ENCODE data around the gene CLCN4.

The CLCN4 gene

DNA sequence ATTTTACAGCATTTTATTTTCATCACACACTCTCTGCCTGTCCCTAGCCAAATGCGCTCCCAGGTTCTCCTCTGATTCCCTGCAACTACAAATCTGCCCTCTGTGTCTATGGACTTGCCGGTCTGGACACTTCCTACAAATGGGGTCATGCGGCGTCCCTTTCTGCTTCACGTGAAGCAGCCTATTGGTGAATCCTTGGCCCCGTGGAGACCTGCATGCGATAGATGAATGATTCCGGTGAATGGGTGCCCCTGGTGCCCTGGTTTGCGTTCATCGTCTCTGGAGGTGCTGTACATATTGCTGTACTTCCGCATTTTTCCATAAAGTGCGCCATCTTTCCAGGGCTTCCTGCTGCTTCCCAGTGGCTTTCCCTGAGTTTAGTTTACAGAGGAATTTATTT lies 27.5 kb upstream of the CLCN4 start:
- DNase-seq (ENCODE audit: low read depth, low spot score) = no peak

DNA sequence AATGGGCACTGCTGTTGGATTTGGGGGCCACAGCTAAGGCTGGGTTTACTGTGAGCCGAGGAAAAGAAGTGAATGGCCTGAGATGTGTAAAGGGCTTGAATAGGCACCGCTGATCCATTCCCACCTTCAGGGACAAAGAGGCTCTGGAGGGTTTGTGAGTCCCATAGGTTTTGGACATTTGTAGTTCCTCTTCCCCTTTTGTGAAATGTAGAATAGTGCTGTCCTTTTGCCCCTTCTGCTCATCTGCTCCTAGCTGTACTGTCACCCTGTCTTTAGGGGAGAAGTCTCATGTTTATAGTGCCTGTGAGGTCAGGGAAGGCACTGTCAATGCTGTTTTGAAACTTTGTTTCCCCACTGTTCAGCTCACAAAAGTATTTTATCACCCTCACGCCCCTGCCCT lies 26.4 kb upstream of the CLCN4 start:
- DNase-seq (ENCODE audit: low read depth, low spot score) = no peak

DNA sequence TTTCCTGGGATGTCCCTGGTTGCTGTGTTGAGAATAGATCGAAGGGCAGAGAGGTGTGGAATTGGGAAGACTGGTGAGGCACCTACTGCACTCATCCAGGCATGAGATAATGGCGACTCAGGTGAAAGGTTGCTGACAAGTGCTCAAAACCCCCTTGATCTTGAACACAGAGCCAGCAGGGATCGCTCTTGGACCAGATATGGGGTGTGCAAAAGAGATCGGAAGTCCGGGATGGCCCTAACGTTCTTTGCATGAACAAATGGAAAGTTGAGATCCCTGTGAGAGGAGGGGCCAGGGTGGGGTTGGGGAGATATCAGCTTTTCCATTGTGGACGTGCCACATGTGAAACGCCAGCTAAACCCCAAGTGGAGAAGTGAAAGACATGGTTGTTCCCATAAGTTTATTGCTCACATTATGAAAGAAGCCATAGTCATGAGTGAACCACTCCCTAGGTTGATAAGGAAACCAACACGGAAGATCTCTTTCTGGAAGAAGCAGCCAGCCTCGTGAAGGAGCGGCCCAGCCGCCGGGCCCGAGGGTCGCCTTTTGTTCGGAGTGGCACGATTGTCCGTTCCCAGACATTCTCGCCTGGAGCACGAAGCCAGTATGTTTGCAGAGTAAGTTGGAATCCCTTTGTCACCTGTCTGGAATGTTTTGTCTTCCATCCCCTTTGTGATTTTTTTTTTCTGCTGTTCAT lies 22.6 kb upstream of the CLCN4 start:
- DNase-seq (ENCODE audit: low read depth, low spot score) = no peak

DNA sequence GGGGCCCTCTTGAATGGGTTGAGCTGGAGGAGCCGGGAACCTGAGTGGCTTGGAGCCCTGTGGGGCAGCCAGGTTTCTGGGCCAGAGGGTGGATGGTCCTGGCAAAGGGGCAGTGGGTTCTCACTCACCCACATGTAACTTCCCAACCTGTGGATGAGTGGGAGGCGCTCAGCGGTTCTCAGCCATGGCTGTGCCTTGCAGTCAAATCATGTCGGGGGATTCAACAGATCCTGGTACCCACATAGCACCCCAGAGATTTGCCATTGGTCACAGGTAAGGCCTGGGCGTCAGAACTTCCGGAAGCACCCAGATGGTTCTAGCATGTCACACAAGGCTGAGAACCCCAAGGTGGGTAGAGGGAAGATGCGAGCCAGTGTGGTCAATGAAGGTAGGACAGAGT lies 21.9 kb upstream of the CLCN4 start:
- DNase-seq (ENCODE audit: low read depth, low spot score) = no peak

DNA sequence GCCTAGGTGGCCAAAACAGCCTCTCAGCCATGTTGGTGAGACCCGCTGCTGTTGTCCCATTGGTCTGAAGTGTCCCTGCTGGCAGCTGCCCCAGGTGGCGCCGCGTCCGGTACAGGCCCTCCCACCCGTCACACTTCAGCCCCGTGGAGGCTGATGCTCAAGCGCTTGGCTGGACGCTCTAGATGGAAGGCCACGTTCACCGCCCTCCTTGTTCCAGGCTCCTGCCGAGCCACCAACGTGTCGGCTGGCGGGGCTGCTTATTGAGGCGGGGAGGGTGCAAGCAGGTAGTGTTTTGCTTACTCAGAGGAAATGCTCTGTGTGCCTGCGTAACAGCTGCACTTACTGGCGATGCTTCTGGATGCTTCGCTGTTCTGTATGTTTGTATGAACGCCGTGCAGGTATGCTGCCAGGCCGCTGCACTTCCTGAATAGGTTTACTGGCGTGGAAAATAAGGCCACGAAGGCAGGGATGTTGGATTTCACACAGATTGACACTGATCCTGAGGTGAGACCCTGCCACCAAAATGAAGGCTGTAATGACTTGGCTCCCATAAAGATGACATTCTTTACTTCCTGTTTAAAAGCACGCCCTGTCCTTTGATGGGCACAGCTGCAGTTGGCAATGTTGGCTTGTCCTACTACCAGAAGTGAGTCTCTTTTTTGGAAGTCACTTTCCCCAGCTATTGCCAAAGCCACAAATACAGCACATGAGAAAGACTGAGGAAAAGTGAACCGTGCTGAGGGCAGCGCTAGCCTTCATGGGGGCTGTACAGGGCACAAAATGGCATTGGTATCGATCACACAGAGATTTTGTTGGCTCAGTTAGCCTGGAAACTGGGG lies 21.0 kb upstream of the CLCN4 start:
- no peak for DNase-seq (ENCODE audit: low read depth, low spot score)

DNA sequence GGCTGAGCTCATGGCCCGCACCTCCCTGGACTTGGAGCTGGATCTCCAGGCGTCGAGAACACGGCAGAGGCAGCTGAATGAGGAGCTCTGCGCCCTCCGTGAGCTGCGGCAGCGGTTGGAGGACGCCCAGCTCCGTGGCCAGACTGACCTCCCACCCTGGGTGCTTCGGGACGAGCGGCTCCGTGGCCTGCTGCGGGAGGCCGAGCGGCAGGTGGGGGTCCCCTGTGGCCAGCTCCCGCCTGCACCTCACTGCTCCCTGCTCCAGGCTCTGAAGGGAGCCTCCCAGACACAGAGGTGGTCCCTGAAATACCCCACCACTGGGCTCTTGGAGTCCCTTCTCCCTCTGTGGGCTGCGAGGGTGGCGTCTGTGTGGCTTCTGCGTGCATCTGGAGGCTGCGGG lies 18.0 kb upstream of the CLCN4 start:
- no peak for DNase-seq (ENCODE audit: low read depth, low spot score)

DNA sequence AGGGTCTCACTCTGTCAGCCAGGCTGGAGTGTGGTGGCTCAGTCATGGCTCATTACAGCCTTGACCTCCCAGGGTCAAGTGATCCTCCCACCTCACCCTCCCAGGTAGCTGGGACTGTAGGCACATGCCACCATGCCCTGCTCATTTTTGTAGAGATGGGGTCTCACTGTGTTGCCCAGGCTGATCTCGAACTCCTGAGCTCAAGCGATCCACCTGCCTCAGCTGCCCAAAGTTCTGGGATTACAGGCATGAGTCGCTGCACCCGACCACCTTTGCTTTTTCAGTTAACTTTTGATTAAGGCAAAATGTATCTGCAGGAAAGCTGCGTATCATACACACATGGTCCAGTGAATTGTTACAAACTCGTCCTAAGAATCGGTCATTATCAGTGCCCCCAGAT lies 16.5 kb upstream of the CLCN4 start:
- DNase-seq (ENCODE audit: low read depth, low spot score) = no peak

DNA sequence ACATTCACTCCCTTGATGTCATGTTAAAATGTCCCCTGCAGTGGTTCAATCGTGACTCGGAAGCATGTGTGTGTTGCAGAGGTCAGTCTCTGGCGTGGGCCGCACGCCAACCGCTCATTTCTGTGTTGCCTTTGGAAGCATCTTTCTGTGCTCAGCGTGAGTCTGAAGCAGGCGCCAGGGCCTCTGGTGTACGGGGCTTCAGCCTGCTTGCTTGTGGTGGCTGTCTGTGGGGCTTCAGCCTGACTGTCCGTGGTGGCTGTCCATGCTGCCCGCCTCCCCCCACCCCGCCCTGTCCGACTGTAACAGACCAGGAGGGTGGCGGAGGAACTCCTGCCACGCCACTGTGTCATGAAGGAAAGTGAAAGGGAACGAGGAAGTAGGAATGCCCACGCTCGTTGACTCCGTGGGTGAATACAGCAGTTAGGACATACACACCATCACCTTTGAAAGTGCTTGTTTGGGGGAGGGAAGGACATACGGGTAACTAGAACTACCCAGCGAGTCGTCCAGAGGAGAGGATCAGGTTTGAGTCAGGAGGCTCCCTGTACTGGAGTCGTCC lies 14.7 kb upstream of the CLCN4 start:
- no peak for DNase-seq (ENCODE audit: low read depth, low spot score)

DNA sequence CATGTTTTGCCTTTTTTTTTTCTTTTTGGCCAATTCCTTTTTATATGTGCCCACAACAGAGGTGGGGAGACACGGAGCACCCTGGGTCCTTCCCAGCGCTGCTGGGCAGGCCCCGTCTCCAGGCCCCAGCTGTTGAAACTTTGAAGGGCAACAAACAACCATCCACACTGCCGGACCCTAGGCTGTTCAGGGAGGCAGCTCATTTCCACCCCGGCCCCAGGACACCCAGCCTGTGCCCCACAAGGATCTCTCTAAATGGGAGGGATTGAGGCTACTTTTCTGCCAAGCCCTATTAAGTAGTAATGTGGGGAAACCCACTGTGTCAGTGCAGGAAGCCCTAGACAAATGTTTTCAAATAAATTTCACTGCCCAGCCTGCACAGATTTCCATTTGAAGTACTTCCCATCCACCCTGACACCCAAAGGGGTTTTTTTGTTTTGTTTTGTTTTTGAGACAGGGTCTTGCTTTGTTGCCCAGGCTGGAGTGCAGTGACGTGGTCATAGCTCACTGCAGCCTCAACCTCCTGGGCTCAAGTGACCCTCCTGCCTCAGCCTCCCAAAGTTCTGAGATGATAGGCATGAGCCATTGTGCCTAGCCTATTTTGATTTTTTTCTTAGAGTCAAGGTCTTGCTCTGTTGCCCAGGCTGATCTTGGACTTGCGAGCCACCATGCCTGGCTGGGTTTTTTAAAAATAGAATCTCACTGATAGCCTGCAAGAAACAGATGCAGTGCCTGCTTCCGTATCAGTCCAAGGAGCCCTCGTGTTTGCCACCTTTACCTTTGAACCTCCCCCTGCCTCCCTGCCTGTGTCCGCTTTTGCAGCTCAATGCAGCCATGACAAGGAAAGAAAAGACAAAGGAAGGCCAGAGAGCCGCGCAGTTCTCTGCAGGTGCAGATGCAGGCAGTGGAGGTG lies 13.4 kb upstream of the CLCN4 start:
- no peak for DNase-seq (ENCODE audit: low read depth, low spot score)

DNA sequence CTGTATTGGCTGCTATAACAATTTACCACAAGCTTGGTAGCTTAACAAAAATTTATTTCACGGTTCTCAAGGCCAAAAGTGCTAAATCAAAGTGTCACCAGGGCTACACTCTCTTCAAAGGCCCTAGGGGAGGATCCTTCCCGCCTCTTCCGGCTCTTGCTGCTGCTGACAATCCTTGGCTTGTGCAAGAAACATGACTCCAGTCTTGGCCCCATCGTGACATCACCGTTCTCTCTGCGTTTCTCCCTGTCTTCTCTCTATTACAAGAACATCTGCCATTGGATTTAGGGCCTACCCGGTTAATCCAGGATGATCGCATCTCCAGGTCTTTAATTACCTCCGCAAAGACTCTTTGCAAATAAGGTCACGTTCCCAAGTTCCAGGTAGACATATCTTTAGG lies 10.4 kb upstream of the CLCN4 start:
- DNase-seq (ENCODE audit: low read depth, low spot score) = no peak

DNA sequence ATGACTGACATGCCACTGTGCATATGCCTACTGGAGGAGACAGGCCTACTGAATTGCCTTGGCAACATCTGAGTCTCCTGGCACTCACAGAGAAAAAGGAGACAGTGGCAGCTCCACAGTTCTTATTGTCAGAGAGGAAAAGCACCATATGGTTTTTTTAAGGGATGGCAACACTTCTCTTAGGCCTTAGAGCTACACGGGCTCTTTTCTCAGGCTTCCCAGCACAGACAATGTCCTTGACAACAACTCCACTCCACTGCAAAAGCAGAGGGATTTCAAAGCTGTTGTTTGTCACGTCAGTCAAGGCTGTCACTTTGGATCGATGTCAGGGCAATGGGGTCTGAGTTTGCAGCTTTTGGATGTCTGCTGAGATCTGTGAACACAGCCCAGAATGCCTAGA lies 4.7 kb upstream of the CLCN4 start:
- no peak for DNase-seq (ENCODE audit: low read depth, low spot score)

DNA sequence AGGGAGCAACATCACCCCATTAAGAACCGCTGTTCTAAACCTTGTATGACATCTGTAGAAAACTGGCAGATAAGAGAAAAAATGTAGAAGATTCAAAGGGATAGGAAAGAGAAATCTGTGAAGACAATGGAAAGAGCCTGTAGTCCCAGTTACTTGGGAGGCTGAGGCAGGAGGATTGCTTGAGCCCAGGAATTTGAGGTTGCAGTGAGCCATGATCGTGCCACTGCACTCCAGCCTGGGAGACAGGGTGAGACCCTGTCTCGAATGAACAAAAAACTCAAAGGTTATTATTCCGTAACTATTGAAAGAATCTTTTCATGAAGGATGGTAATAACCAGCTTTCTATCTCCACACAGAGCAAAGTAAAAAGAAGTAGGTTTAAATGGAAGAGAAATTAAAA lies 1.6 kb upstream of the CLCN4 start:
- DNase-seq (ENCODE audit: low read depth, low spot score) = no peak

DNA sequence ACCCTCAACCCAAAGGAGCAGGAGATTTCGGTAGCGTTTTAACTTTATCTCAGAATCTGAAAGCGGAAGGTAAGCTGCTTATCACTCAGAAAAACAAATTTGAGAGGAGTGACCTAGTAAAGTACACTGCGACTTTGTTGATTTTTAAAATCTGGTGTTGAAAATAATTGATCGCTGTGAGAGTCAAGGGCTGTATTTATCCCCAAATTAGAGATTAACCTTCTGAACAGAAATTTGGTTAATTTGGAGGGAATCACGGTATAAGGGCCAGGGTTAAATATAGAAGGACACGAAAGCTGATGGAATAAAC lies 212 bp downstream of the CLCN4 start:
- DNase-seq (ENCODE audit: low read depth, low spot score) = no peak

DNA sequence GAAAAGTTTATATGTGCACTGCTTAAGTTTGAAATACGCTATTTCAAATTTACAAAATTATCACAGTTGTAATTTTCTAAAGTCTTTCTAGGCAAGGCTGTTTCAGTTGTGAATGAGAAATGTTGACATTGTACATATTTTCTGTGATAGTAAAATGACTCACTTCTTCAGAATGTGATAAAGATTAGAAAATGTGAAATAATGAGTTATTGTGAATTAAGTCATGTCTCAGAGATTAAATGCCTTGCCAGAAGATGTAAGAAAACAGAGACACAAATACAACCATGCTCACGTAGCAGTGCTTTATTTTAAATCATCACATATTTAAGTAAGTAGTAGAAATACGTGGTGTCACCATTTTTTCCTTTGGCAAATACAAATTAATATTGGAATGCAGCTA lies 768 bp downstream of the CLCN4 start:
- no peak for DNase-seq (ENCODE audit: low read depth, low spot score)

DNA sequence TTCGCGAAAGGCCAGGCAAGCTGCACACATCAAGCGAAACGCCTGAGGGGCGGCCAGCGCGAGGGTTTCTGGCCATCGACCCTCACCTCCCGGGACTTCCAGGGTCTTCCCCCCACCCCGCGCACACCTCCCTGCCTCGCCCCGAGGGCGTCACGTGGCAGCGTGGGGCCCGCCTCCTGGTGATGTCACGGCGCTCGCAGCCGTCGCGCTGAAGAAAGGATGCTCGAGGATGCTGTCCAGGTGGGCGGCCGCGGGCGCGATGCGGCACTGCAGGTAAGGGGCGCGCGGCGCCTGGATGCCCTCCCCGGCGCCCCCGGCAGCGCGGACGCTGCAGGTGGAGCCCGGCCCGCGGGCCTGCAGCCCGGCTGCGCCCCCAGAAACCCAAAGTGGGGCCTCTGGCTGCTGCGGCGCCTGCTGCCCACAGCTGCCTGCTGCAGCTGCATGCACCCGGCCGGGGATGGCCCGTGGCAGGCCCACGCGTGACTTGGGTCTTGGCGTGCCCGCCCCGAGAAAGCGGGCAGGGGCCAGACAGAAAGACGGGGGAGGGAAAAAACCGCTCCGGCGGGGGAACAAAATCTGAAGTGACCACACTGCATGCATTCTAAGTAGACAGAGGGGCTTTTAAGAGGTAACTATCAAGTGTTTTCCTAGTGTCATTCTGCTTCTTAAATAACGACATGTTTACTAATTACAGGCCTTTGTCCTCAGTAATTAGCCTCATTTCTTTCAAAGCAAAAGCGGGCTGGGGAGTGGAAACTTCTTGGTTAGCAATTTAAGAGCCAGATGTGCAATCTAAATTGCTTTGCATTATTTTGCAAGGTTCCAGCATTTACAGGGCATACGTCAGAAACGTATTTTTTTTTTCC lies 1.7 kb downstream of the CLCN4 start:
- no peak for DNase-seq (ENCODE audit: low read depth, low spot score)

DNA sequence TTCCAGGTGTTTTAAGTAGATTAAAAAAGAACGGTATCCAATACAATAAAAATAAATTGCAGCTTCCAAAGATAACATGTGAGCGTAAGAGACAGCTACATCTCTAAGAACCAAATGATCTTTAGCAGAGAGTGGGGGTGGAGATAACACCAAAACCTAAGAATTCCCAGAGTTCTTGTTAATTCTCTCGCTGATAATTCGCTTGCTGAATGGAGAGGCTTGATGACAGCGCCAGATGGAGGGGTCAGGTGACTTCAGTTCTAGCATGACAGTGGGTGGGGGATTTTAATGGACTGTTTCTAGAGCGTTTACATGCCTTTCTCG lies 2.3 kb downstream of the CLCN4 start:
- no peak for DNase-seq (ENCODE audit: low read depth, low spot score)

DNA sequence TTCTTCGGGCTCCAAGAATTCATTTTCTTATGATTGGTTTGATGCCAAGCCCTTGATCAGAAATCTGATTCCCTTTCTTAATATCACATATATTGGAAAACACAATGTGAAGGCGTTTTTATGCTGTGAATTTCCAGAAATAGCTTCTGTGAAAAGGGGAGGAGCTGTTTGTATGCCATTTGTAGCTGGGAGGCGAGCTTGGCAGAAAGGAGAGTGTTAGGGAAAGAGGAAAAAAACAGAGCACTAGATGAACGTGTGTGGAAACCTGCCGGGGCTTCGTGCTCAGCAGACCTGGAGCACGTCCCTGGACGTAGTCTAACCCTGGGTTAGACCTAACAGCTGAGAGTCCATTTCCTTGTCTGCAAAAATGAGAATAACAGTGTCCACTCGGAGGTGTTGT lies 3.4 kb downstream of the CLCN4 start:
- no peak for DNase-seq (ENCODE audit: low read depth, low spot score)

DNA sequence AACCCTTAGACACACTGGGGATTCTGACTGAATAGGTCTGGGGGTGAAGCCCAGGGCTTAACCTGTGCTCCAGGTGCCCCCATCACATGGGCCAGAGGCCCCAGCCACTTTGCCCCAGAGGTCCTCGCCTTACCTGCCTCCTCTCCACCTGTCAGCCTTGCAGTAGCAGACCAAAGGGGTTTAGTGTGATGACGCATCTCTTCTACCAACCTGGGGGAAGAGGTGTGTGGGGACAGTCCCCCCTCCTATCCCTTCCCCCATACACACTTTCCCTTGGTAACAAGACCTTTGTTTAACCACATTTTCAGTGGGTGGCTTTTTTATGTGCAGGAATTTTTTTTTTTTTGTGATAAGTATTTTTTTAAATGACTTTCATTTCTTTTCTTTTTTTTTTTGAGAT lies 6.3 kb downstream of the CLCN4 start:
- no peak for DNase-seq (ENCODE audit: low read depth, low spot score)

DNA sequence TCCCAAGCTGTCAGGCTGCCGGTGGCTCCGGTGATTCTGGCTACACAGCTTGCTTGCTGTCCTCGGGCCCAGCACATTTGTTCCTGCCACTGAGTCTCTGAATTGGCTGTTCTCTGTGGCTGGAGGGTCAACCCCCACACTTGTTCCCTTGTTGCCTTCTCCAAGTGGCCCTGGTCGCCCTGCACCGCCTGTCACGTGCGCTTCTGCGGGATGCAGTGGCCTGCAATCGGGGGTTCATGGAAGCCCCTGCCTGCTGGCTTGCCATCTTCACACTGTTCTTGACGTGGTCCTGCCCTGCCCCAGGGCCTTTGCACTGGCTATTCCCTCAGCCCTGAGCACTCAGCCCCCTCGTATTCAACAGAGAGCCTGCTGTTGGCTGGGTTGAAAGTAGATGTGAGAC lies 8.1 kb downstream of the CLCN4 start:
- DNase-seq (ENCODE audit: low read depth, low spot score) = no peak

DNA sequence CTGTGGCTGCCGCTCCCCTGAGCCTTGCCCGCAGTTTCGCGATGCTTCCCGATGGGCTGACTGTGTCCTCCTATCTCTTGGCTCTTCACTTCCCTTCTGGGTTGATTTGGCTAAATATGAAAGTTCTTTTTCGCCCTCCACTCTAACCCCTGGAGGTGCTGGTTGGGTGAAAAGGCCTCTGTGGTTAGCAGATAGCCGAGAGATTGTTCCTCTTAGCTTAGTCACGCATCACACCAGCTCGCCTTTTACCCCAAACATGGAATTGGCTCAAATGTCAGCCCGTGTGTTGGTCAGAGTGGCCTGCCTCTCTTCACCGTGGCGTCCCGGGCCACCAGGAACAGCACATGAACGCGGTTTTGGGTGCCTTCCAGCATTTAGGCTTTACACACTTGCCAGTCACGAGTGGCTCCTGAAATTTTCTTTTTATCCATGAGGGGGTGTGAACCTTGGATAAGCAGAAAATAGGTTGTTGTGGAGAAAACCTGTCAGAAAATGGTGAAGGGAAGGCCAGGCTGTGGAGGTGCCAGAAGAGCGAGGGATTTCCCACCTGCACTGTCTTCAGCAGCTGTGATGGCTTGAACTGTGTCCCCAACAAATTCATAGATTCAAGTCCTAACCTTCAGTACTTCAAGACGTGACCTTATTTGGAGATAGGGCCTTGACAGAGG lies 8.9 kb downstream of the CLCN4 start:
- DNase-seq (ENCODE audit: low read depth, low spot score) = no peak

DNA sequence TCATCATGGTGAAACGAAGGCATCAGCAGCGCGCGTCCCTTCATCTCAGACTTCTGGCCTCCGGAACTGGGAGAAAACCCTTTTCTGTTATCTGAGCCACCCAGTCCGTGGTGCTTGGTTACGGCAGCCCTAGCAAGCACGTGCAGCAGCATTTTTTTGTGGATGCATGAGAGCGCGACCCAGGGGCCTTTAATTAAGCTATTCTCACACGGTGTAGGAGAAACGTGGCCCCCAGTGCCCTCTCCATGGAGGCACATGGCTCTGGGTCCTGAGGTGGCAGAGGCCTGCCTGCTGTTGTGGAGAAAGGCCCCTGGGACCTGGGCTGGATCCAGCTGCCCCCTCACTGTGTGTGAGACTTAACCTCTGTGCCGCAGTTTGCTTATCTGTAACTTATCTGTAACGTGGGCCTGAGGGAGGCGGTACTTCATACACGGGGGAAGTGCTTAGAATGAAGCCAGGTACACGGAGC lies 9.5 kb downstream of the CLCN4 start:
- no peak for DNase-seq (ENCODE audit: low read depth, low spot score)

Data from smooth muscle cell of the brain vasculature (primary cell).